ENCODE data around the gene MATN1.

The MATN1 gene

DNA sequence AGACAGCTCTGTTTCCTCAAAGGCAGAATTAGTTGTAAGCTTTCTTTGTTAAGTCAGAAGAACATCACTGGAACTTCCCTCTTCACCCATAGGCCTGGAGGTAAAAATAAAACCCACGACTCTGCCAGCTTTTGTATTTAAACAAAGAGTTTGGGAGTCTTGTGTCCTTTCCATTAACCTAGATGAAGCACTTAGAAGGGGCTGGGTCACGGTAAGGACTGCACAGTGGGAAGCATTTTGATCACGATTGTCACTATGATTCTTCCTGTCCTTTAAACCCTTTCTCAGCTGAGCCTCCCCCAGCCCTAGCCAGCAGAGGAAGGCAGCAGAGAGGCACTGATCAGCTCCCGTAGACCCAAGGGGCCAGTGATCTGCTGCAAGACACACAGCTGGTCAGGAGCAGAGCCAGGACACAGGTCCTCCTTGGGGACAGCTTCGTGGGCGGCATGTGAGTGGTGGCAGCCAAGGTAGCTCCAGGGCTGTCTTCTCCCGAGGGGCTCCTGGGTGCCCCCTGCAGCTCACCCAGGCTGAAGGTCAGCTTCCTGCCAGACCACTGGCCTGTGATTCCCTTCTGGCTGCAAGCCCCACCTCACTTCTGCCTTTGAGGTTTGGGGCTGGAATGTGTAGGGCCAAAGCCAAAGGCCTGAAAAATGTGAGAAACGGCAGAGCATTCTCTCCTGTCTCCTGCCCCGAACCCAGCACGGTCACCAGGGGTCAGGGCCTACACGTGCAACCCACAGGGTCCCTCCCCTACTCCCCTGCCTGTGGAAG lies 38.2 kb upstream of the MATN1 start:
- DNase-seq (ENCODE audit: low read depth), result no peak
- TF ChIP-seq, protein P1, sequence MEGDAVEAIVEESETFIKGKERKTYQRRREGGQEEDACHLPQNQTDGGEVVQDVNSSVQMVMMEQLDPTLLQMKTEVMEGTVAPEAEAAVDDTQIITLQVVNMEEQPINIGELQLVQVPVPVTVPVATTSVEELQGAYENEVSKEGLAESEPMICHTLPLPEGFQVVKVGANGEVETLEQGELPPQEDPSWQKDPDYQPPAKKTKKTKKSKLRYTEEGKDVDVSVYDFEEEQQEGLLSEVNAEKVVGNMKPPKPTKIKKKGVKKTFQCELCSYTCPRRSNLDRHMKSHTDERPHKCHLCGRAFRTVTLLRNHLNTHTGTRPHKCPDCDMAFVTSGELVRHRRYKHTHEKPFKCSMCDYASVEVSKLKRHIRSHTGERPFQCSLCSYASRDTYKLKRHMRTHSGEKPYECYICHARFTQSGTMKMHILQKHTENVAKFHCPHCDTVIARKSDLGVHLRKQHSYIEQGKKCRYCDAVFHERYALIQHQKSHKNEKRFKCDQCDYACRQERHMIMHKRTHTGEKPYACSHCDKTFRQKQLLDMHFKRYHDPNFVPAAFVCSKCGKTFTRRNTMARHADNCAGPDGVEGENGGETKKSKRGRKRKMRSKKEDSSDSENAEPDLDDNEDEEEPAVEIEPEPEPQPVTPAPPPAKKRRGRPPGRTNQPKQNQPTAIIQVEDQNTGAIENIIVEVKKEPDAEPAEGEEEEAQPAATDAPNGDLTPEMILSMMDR (conservative IDR thresholded peaks at IDR 0.05; ENCODE audit: control insufficient read depth, insufficient read depth, low read depth, low read length), result no peak
- no peak overlapping the region for H3K4me3 ChIP-seq (ENCODE audit: control insufficient read depth, low read depth, low read length)

DNA sequence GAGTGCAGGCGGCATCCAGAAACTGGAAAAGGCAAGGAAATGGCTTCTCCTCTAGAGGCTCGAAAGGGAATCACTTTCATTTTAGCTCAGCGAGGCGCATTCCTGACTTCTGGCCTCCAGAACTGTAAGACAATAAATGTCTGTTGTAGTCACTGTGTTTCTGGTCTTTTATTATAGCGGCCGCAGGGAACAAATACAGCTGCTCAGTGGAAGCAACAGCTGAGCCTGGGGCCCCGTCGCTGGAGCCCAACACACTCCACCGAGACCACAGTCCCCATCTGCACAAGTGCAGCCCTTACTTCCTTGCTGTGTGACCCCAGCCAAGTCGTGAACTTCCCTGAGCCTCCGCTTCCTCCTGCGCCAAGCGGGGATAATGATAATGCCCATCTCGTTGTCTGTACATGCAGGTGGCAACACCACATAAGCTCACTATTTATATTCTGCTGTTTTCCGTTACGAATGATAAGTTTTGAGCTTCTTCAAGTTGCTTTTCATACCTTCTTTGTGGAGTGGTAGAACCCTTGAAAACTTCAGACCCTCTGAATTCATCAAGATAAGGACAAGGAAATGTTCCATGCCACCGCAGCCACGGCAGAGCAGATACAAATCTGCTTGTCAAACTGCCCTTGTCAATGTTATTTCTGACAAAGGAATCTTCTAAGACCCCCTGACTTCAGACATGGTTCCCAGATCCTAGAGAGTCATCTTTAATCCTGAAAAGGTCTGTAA lies 37.4 kb upstream of the MATN1 start:
- H3K4me3 ChIP-seq (ENCODE audit: control insufficient read depth, low read depth, low read length), result no peak overlapping the region
- DNase-seq (ENCODE audit: low read depth), result no peak
- TF ChIP-seq, protein P1 (conservative IDR thresholded peaks at IDR 0.05; ENCODE audit: control insufficient read depth, insufficient read depth, low read depth, low read length), result no peak

DNA sequence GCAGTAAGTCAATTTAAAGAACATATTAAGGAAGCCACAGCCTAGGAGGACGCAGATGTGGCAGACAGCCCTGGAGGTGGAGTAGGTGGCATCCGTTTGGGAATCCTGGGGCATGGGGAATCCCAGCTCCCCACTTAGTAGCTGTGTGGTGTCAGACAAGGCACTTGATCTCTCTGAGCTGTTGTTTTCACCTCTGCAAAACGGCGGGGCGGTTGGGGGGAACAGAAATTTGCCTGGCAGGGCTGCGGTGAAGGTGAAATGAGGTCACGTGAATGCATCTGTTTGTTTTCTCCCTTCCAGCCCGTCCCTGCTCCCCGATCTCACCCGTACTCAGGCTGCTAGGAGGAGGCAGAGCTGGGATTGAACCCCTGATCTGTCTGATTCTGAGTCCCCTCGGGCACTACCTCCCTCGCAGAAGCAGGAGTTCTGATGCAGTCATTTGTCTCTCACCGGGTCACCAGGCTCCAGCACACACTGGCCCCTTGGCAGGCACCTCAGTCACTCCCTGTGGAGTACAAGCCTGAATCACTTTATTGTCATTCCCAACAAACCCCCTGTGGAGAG lies 36.4 kb upstream of the MATN1 start:
- no peak for DNase-seq (ENCODE audit: low read depth)
- H3K4me3 ChIP-seq (ENCODE audit: control insufficient read depth, low read depth, low read length), result no peak overlapping the region
- TF ChIP-seq, protein P1 (conservative IDR thresholded peaks at IDR 0.05; ENCODE audit: control insufficient read depth, insufficient read depth, low read depth, low read length), result no peak

DNA sequence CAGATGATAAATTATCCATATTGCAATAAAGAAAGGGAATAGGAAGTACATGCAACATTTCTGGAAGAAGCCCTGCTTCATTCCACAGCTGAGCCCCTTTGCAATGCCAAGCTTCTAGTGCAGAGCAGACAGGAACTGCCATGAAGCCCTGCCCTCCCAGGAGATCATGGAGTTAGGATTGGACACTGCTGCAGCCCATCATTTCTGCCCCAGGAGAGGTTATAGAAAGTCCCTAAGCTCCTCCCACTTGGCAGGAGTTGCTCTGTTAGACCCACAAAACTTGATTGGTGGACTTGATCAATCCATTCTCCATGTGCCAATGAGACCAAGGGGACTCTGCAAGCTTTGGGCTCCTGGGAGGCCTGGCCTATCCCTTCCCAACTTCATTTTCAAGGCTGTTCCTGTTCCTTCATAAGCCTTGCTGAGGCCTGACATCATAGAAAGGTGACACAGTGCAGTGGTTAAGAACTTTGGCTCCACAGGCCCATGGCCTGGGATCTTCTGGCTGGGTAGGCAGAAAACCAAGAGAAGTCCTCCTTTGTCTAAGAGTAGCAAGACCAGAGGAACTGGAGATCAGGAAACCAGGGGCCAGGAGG lies 35.5 kb upstream of the MATN1 start:
- TF ChIP-seq, protein P1 (conservative IDR thresholded peaks at IDR 0.05; ENCODE audit: control insufficient read depth, insufficient read depth, low read depth, low read length), result no peak
- H3K4me3 ChIP-seq (ENCODE audit: control insufficient read depth, low read depth, low read length), result no peak overlapping the region
- peak; percentile 36 for DNase-seq (ENCODE audit: low read depth)

DNA sequence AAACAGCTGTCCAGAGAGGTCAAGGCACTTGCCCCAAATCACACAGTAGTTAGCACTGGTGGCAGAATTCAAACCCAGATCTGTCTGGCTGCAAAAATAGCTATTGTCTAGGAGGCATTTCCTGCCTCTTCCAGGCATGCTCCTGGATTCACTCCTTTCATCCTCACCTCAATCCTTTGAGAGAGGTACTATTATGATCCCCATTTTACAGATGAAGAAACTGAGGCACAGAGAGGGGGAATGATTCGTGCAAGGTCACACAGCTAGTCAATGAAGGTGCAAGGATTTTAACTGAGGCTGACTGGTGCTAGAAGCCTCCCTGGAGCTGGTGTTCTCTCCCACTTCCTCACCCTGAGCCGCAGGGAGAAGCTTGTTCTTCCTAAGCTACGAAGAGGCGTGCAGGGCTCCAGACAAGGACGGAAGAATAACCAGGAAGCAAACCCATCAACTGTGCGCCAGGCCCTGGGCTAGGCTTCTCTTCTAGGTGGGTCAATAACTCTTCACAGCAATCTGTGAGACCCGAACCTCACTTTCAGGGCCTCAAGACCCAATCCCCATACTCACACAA lies 34.8 kb upstream of the MATN1 start:
- no peak overlapping the region for H3K4me3 ChIP-seq (ENCODE audit: control insufficient read depth, low read depth, low read length)
- TF ChIP-seq, protein P1 (conservative IDR thresholded peaks at IDR 0.05; ENCODE audit: control insufficient read depth, insufficient read depth, low read depth, low read length), result no peak
- no peak for DNase-seq (ENCODE audit: low read depth)

DNA sequence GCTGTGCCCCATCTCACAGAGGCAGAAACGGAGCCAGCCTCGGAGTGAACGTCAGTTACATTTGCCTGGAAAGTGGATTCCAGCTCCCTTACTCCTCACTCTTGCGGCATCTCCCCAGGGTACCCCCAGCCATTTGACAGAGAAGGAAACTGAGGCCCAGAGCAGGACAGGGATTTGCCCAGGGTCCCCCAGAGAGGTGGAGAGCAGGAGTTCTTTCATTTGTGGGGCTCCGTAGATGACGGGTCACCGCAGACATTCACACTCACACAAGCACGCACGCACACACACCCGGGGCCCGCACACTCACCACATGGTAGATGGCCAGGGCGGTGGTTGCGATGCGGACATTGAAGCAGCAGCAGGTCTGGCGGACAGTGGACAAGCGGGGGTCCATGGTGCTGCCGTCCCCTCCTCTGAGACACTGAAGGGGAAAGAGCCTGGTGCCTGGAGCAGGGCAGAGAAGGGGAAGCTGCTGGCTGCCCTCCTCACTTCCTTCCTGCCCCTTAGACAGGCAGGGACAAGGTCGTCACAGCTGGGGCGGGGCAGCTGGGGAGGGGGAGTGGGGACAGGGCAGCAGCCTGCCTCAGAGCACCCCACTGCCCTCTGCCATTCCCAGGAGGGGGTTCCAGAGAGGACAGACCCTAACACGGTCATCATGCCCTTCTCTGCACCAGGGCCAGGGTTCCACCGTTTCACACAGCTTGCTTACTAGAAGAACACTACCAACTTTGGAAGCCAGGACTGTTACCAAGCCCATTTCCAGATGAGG lies 34.2 kb upstream of the MATN1 start, which contains the start of gene LAPTM5:
LAPTM5 (minus strand) TSS at position 423 of the 769 bp plus-strand sequence; CDS start at position 394, 29 bp downstream.
- no peak for DNase-seq (ENCODE audit: low read depth)
- no peak within 1 kb of the TSS for H3K4me3 ChIP-seq (ENCODE audit: control insufficient read depth, low read depth, low read length)
- TF ChIP-seq, protein P1 (conservative IDR thresholded peaks at IDR 0.05; ENCODE audit: control insufficient read depth, insufficient read depth, low read depth, low read length), result no peak

All from fibroblast of mammary gland (primary cell).